IMR-90 (cell line): ENCODE data around the gene ATG101. TPM values are rescaled to one million over a fixed set of nuclear protein-coding genes. Genes with fewer than 3 reads are reported as not detected.

Experiments
- ATAC-seq: fragments of 200-7000 bp; cut with Tn5 transposase; 2 replicates; pipeline ENCODE4 v1.9.1; 2020; ENCODE audit warnings: low read depth, mild to moderate bottlenecking, moderate library complexity
- BruUV-seq: library from RNA; stranded (reverse); fragments of 400-500 nt; replicated peaks from 2 replicates; lab custom pipeline; 2021; lab: Mats Ljungman, UMichigan
- CTCF ChIA-PET: fragments of 300-600 bp; formaldehyde crosslinking; extraction: SDS; loops from one replicate; lab custom pipeline; 2021; ENCODE audit warnings: antibody characterized with exemption; lab: Yijun Ruan, JAX
- POLR2A ChIA-PET: fragments of 300-600 bp; sonication (Branson Sonifier 250); formaldehyde crosslinking; loops from one replicate; lab custom pipeline; 2022; ENCODE audit warnings: antibody characterized with exemption; ENCODE audit not compliant: unreplicated experiment; lab: Charles Lee
- DNase-seq: peaks from one replicate; pipeline ENCODE4 v3.0.0; 2013
- H2AFZ ChIP-seq: replicated peaks from 2 replicates; pipeline ENCODE3; 2013; ENCODE audit warnings: low read length, mild to moderate bottlenecking; ENCODE audit not compliant: poor library complexity
- H2AK5ac ChIP-seq: 2 replicates; pipeline ENCODE4 v1.6.1; 2013; ENCODE audit warnings: low read depth, low read length, inconsistent platforms
- H2AK9ac ChIP-seq: replicated peaks from 2 replicates; pipeline ENCODE3; 2013; ENCODE audit warnings: mild to moderate bottlenecking, low read depth, low read length, moderate library complexity; ENCODE audit not compliant: poor library complexity
- H2BK120ac ChIP-seq: 2 replicates; pipeline ENCODE4 v1.6.1; 2013; ENCODE audit warnings: low read depth, low read length, inconsistent platforms
- H2BK15ac ChIP-seq: 3 replicates; pipeline ENCODE4 v1.6.1; 2013; ENCODE audit warnings: low read depth, low read length, inconsistent platforms
- H2BK20ac ChIP-seq: 2 replicates; pipeline ENCODE4 v1.6.1; 2013; ENCODE audit warnings: low read depth, mild to moderate bottlenecking, inconsistent platforms, low read length, moderate library complexity
- H2BK5ac ChIP-seq: 2 replicates; pipeline ENCODE4 v1.6.1; 2013; ENCODE audit warnings: mild to moderate bottlenecking, low read depth, low read length, inconsistent platforms; ENCODE audit not compliant: poor library complexity, severe bottlenecking
- H3K14ac ChIP-seq: replicated peaks from 2 replicates; pipeline ENCODE4 v1.6.1; 2013; ENCODE audit warnings: low read depth, low read length, inconsistent platforms
- H3K18ac ChIP-seq: 2 replicates; pipeline ENCODE4 v1.6.1; 2013; ENCODE audit warnings: low read depth, low read length, control low read depth
- H3K23ac ChIP-seq: 2 replicates; pipeline ENCODE4 v1.6.1; 2013; ENCODE audit warnings: low read depth, low read length, inconsistent platforms
- H3K27ac ChIP-seq: 2 replicates; pipeline ENCODE4 v1.5.1; 2013; ENCODE audit warnings: mild to moderate bottlenecking, control low read depth, low read length; ENCODE audit not compliant: insufficient read depth
- H3K27me3 ChIP-seq: 2 replicates; pipeline ENCODE4 v1.6.1; 2013; ENCODE audit warnings: low read length; ENCODE audit not compliant: control insufficient read depth, insufficient read depth
- H3K36me3 ChIP-seq: 2 replicates; pipeline ENCODE4 v1.6.1; 2013; ENCODE audit warnings: low read length, mixed read lengths; ENCODE audit not compliant: control insufficient read depth, insufficient read depth
- H3K4ac ChIP-seq: 2 replicates; pipeline ENCODE4 v1.6.1; 2013; ENCODE audit warnings: low read depth, low read length, inconsistent platforms
- H3K4me1 ChIP-seq: 2 replicates; pipeline ENCODE4 v1.6.1; 2013; ENCODE audit warnings: low read length, mixed read lengths; ENCODE audit not compliant: control insufficient read depth, insufficient read depth
- H3K4me2 ChIP-seq: 2 replicates; pipeline ENCODE4 v1.6.1; 2013; ENCODE audit warnings: low read depth, mild to moderate bottlenecking, control low read depth, low read length, moderate library complexity
- H3K4me3 ChIP-seq: 2 replicates; pipeline ENCODE4 v1.5.1; 2013; ENCODE audit warnings: low read depth, mild to moderate bottlenecking, control low read depth, low read length, moderate library complexity; ENCODE audit not compliant: insufficient read depth
- H3K56ac ChIP-seq: 2 replicates; pipeline ENCODE4 v1.6.1; 2013; ENCODE audit warnings: low read length, inconsistent platforms; ENCODE audit not compliant: insufficient read depth; ENCODE audit errors: extremely low read depth
- H3K79me1 ChIP-seq, 2 experiments: 2 replicates each; pipeline ENCODE4 v1.6.1; 2013; ENCODE audit warnings: low read length in 2 of 2, inconsistent platforms in 1 of 2, low read depth in 1 of 2
- H3K9ac ChIP-seq: 2 replicates; pipeline ENCODE4 v1.6.1; 2013; ENCODE audit warnings: low read depth, low read length, control low read depth
- H3K9me1 ChIP-seq: 2 replicates; pipeline ENCODE4 v1.6.1; 2013; ENCODE audit warnings: low read length, inconsistent platforms; ENCODE audit not compliant: insufficient read depth
- H3K9me3 ChIP-seq: 2 replicates; pipeline ENCODE4 v1.6.1; 2013; ENCODE audit warnings: low read length; ENCODE audit not compliant: control insufficient read depth, insufficient read depth
- H4K20me1 ChIP-seq: 2 replicates; pipeline ENCODE4 v1.6.1; 2013; ENCODE audit warnings: low read length, inconsistent platforms; ENCODE audit not compliant: insufficient read depth
- H4K5ac ChIP-seq: 2 replicates; pipeline ENCODE4 v1.6.1; 2013; ENCODE audit warnings: mild to moderate bottlenecking, low read depth, low read length, control low read depth
- H4K8ac ChIP-seq, 2 experiments: 2 replicates each; pipeline ENCODE4 v1.6.1; 2013; ENCODE audit warnings: low read depth in 2 of 2, low read length in 2 of 2, control low read depth in 1 of 2, inconsistent platforms in 1 of 2
- H4K91ac ChIP-seq: 2 replicates; pipeline ENCODE4 v1.6.1; 2013; ENCODE audit warnings: low read depth, low read length, inconsistent platforms; ENCODE audit not compliant: insufficient read depth
- BHLHE40 ChIP-seq: fragments of 150-350 bp; IDR thresholded peaks from 2 replicates; pipeline ENCODE4 v1.6.1; 2016; ENCODE audit warnings: mild to moderate bottlenecking, low read depth, low read length
- CEBPB ChIP-seq: IDR thresholded peaks from 2 replicates; pipeline ENCODE4 v1.6.1; 2012; ENCODE audit warnings: low read depth, low read length, improper control_type of control experiment
- CHD1 ChIP-seq: IDR thresholded peaks from 2 replicates; pipeline ENCODE4 v1.6.1; 2012; ENCODE audit warnings: low read depth, low read length, improper control_type of control experiment
- ELK1 ChIP-seq: fragments of 150-350 bp; IDR thresholded peaks from 2 replicates; pipeline ENCODE4 v1.6.1; 2016; ENCODE audit warnings: low read depth, mild to moderate bottlenecking, low read length, moderate library complexity, borderline replicate concordance
- FOS ChIP-seq: fragments of 150-350 bp; IDR thresholded peaks from 2 replicates; pipeline ENCODE4 v1.6.1; 2016; ENCODE audit warnings: low read depth, low read length
- MAFK ChIP-seq: IDR thresholded peaks from 2 replicates; pipeline ENCODE4 v1.6.1; 2012; ENCODE audit warnings: low read depth, low read length, improper control_type of control experiment
- MAZ ChIP-seq: IDR thresholded peaks from 2 replicates; pipeline ENCODE4 v1.6.1; 2012; ENCODE audit warnings: low read depth, mild to moderate bottlenecking, low read length, improper control_type of control experiment, moderate library complexity, borderline replicate concordance
- MXI1 ChIP-seq: IDR thresholded peaks from 2 replicates; pipeline ENCODE4 v1.6.1; 2012; ENCODE audit warnings: low read depth, mild to moderate bottlenecking, low read length, moderate library complexity, borderline replicate concordance
- NFE2L2 ChIP-seq: fragments of 150-350 bp; IDR thresholded peaks from 2 replicates; pipeline ENCODE4 v1.6.1; 2016; ENCODE audit warnings: low read depth, mild to moderate bottlenecking, low read length
- POLR2A ChIP-seq: IDR thresholded peaks from 2 replicates; pipeline ENCODE4 v1.6.1; 2012; ENCODE audit warnings: mild to moderate bottlenecking, low read depth, low read length
- RAD21 ChIP-seq: IDR thresholded peaks from 2 replicates; pipeline ENCODE4 v1.6.1; 2012; ENCODE audit warnings: low read length, improper control_type of control experiment
- RCOR1 ChIP-seq: IDR thresholded peaks from 2 replicates; pipeline ENCODE4 v1.6.1; 2012; ENCODE audit warnings: mild to moderate bottlenecking, low read length, improper control_type of control experiment; ENCODE audit not compliant: insufficient replicate concordance
- RFX5 ChIP-seq: IDR thresholded peaks from 2 replicates; pipeline ENCODE4 v1.8.0; 2012; ENCODE audit warnings: low read depth, mild to moderate bottlenecking, low read length, moderate library complexity
- SMC3 ChIP-seq: fragments of 150-350 bp; IDR thresholded peaks from 2 replicates; pipeline ENCODE4 v1.6.1; 2016; ENCODE audit warnings: low read depth, mild to moderate bottlenecking, antibody characterized with exemption, low read length, moderate library complexity
- USF2 ChIP-seq: fragments of 150-350 bp; IDR thresholded peaks from 2 replicates; pipeline ENCODE4 v1.6.1; 2017; ENCODE audit warnings: mild to moderate bottlenecking, antibody characterized with exemption, low read length, low read depth
- WGBS, 2 experiments: methylation state at CpG; one replicate each; pipeline versions ENCODE4 v1.1.5 to v1.1.7; 2013; ENCODE audit warnings: missing lambda C conversion rate in 2 of 2; ENCODE audit not compliant: insufficient read length in 1 of 2; ENCODE audit errors: extremely low coverage in 2 of 2; 5-methylcytosine and 5-hydroxymethylcytosine counted together
- dilution Hi-C: fragments of 300-500 bp; cut with HindIII; formaldehyde crosslinking; loops from one replicate; pipeline ENCODE4 v1.14.3; 2018; ENCODE audit warnings: low sequenced_read_pairs; ENCODE audit not compliant: unreplicated experiment
- in situ Hi-C: fragments of 300-500 bp; cut with MboI; formaldehyde crosslinking; loops from 3 replicates; pipeline ENCODE4 v1.14.3; 2019; ENCODE audit warnings: low sequenced_read_pairs, inconsistent platforms, mixed read lengths
- intact Hi-C: fragments of 100-400 bp; cut with micrococcal nuclease; formaldehyde crosslinking; loops from 2 replicates; pipeline ENCODE4 v1.10.0; 2022
- polyA plus RNA-seq, 3 experiments: library from polyadenylated mRNA; depleted of rRNA; stranded (reverse); fragments of >200 nt; gene quantifications; 2 replicates each; pipeline ENCODE4 v1.2.3, GENCODE V29; 2012; ENCODE audit warnings: low replicate concordance in 1 of 3
- total RNA-seq: library from RNA; depleted of rRNA; stranded (reverse); fragments of >200 nt; gene quantifications from 2 replicates; pipeline ENCODE4 v1.2.3, GENCODE V29; 2012
- TF ChIP-seq, protein P1 (sequence below): conservative IDR thresholded peaks from 2 replicates; pipeline ENCODE4 v1.5.1; 2012; ENCODE audit warnings: mild to moderate bottlenecking, low read depth, low read length, improper control_type of control experiment

Gene ATG101
- total and polyA plus RNA-seq, 2 of the 4 experiments (the other 2 are of a cell fraction), result 93.9 to 167 TPM

- peak; percentile 44 for DNase-seq
- TF ChIP-seq, protein P1, sequence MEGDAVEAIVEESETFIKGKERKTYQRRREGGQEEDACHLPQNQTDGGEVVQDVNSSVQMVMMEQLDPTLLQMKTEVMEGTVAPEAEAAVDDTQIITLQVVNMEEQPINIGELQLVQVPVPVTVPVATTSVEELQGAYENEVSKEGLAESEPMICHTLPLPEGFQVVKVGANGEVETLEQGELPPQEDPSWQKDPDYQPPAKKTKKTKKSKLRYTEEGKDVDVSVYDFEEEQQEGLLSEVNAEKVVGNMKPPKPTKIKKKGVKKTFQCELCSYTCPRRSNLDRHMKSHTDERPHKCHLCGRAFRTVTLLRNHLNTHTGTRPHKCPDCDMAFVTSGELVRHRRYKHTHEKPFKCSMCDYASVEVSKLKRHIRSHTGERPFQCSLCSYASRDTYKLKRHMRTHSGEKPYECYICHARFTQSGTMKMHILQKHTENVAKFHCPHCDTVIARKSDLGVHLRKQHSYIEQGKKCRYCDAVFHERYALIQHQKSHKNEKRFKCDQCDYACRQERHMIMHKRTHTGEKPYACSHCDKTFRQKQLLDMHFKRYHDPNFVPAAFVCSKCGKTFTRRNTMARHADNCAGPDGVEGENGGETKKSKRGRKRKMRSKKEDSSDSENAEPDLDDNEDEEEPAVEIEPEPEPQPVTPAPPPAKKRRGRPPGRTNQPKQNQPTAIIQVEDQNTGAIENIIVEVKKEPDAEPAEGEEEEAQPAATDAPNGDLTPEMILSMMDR, result no peak
- no peak for TF ChIP-seq RFX5
- no peak for TF ChIP-seq POLR2A
- no peak for TF ChIP-seq SMC3
- TF ChIP-seq BHLHE40, result no peak
- TF ChIP-seq USF2, result no peak
- no peak for TF ChIP-seq FOS
- no peak for TF ChIP-seq NFE2L2
- no peak for TF ChIP-seq MXI1
- no peak for TF ChIP-seq ELK1
- TF ChIP-seq CEBPB, result no peak
- no peak for TF ChIP-seq MAFK
- no peak for TF ChIP-seq RCOR1
- TF ChIP-seq RAD21, result no peak
- TF ChIP-seq MAZ, result no peak
- TF ChIP-seq CHD1, result no peak
- ChIA-PET CTCF (no interaction called here), POLR2A (no interaction called here)
- H2BK5ac ChIP-seq, result no peak overlapping the region
- no peak overlapping the region for H2AK9ac ChIP-seq
- dilution Hi-C loops, result no loop called here
- peaks cover 3% of the 10 kb centered on the region; the same call in 1 of the 2 replicates for H3K36me3 ChIP-seq
- H4K5ac ChIP-seq, result no peak overlapping the region
- H3K9me3 ChIP-seq, result no peaks in the 10 kb centered on the region
- H3K27ac ChIP-seq, result no peak overlapping the region
- H3K4me2 ChIP-seq, result no peak overlapping the region
- H3K79me1 ChIP-seq, result peaks cover 13 to 76% of the 10 kb centered on the region in 2 experiments; a peak in 3 of 4 replicates
- H3K14ac ChIP-seq, result no peak overlapping the region
- H2BK20ac ChIP-seq, result no peak overlapping the region
- no peak overlapping the region for H3K9ac ChIP-seq
- peak overlapping the region; percentile 13 for H2AFZ ChIP-seq
- H3K4ac ChIP-seq, result no peak overlapping the region
- peaks cover 38% of the 10 kb centered on the region for H4K20me1 ChIP-seq
- no peak overlapping the region for H4K8ac ChIP-seq
- peaks cover 30% of the 10 kb centered on the region for H3K9me1 ChIP-seq
- ATAC-seq, result peak; percentile 43
- H2BK120ac ChIP-seq, result no peak overlapping the region
- H3K4me1 ChIP-seq, result peaks cover under 1% of the 10 kb centered on the region
- 0 out of 2 replicates have a peak overlapping the region, but pooled peaks have one; percentile 2 for H2AK5ac ChIP-seq
- H4K91ac ChIP-seq, result no peak overlapping the region
- intact Hi-C loops, result no loop called here
- in situ Hi-C loops, result no loop called here
- 67% methylated on average over 3 of the region's 6 CpGs; no CpG with 5 or more reads in 1 of the 2 experiments for WGBS, 2 experiments
- no peak overlapping the region for H3K18ac ChIP-seq
- no peak overlapping the region for H3K56ac ChIP-seq
- H2BK15ac ChIP-seq, result no peak overlapping the region
- H3K27me3 ChIP-seq, result no peaks in the 10 kb centered on the region
- no peak overlapping the region for H3K4me3 ChIP-seq
- no peak overlapping the region for H3K23ac ChIP-seq
- no TSS peak for BruUV-seq
Observed at GRCh38 chr12:52041695-52042123, 28.1 kb upstream of the ATG101 start.
